NCI-H1417 (cell line): ENCODE results near the gene GFPT2.
"Not testable (repeated sequence)": the region's sequence is repeated elsewhere in the genome, so short reads cannot be mapped to it uniquely, and the experiment has no call there.

Experiments
- DNase-seq, 3 experiments: peaks; one replicate each; lab custom pipeline; 2025; lab: John Stamatoyannopoulos, UW

The GFPT2 gene

GRCh38 chr5:180304431-180305375 lies 48.4 kb downstream of the GFPT2 start:
- DNase-seq, result peak in 1 of 3 experiments; percentile 52

DNA sequence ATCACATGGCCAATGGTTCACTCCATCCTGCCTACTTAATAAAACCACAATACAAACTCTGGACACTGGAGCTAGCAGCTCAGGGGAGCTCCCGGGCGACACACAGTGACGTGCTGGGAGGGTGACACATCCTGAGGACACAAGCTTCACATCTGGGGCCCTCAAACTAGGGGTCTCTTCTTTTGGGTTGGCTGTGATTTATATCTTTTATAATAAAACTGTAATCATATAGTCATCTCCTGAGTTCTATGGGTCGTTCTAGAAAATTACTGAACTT lies 49.2 kb downstream of the GFPT2 start:
- no peak for DNase-seq

- no peak for DNase-seq
Measured at GRCh38 chr5:180303226-180304015, 49.7 kb downstream of the GFPT2 start.

DNA sequence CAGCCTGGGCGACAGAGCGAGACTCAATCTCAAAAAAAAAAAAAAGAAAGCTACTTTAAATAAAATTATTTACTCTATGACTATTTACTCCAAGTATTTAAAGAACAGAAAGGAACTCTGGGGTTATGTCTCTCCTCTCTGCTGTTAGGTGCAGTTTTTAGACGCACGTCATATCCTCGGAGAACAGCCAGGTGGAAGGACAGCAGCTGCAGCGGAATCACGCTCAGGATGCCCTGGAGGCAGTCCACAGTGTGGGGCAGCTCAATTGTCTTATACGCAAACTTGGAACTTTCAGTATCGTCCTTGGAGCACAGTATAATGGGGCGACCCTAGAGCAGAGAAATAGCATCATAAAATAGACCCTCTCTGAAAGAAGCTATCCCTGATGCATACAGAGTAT lies 50.9 kb downstream of the GFPT2 start:
- no peak for DNase-seq

DNA sequence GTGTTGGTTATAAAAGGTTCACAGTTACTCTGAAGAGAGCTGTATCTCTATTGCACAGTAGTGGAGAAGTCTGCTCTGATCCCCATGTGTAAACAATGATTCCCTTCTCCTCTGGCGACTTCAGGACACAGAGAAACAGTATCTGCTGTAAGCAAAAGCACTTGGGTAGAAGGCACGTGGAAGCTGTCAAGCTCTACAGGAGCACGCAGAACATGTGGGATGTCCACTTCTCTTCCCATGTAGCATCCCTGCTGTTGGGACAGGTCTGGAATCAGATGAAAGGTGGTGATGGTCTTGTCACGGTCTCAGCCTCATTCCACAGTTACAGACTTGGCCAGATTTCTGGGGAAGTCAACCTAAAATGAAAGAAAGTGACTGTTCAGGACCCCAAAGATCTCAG lies 51.9 kb downstream of the GFPT2 start:
- no peak for DNase-seq

GRCh38 chr5:180299526-180299925 lies 53.6 kb downstream of the GFPT2 start:
- DNase-seq, result no peak

- not testable (repeated sequence) for DNase-seq
Measured at GRCh38 chr5:180299014-180299413, 54.1 kb downstream of the GFPT2 start.

DNA sequence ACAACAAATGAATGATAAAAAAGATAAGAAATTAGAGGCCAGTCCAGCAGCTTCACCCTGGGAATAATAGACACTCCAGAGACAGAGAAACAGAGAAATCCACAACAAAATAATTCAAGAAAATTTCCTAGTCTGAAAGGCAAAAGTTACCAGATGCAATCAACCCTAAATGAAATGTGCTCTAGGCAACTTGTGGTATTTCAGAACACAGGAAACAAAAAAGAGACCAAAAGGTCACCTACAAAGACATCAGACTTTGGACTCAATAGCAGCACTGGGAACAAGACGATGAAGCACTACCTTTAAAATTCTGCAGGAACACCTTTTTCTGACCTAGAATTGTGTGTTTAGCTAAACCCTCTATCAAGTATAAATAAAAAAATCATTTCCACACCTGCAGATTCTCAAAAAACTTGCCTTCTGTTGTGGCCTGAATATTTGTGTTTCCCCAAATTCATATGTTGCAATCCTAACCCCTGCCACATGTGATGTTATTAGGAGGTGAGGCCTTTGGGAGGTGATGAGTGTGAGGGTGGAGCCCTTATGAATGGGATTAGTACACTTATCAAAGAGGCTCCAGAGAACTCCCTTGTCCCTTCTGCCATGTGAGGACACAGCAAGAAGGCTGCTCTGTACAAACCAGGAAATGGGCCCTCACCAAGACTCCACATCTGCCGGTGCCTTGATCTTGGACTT lies 55.4 kb downstream of the GFPT2 start:
- no peak for DNase-seq

- DNase-seq, result no peak
Measured at GRCh38 chr5:180296771-180297170, 56.4 kb downstream of the GFPT2 start.

DNA sequence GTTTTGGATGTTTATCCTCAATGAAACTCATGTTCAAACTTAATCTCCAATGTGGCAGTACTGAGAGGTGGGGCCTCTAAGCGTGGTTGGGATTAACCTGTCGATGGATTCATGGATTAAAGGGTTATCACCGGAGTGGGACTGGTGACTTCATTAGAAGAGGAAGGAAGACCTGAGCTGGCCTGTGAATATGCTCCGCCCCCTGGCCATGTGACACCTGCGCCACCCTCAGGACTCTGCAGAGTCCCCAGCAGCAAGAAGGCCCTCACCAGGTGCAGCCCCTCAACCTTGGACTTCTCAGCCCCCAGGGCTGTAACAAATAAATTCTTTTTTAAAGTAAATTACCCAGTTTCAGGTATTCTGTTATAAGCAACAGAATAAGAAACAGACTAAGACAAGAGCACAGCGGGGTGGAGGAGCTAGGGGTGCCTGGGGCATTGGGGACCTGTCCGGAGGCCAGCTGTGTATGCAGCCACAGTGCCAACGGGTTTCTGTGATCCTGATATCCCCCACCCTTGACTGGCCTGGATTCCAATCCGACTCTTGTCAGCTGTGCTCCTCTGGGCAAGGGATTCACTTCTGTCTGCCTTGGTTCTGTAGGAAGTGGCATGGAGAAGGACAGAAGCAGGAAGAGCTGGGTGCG lies 58.1 kb downstream of the GFPT2 start:
- no peak for DNase-seq

- no peak for DNase-seq
Measured at GRCh38 chr5:180294411-180294810, 58.7 kb downstream of the GFPT2 start.

GRCh38 chr5:180291943-180292831 lies 60.9 kb downstream of the GFPT2 start, which contains the start of gene MAPK9:
Gene MAPK9 (minus strand): TSS chr5:180292083. CDS start chr5:180280561, 11,522 bp downstream.
- DNase-seq, result peak; percentile 76 to 85 (median 78)

- peak in 1 of 3 experiments; percentile 12 for DNase-seq
Measured at GRCh38 chr5:180291234-180291940, 61.7 kb downstream of the GFPT2 start.

DNA sequence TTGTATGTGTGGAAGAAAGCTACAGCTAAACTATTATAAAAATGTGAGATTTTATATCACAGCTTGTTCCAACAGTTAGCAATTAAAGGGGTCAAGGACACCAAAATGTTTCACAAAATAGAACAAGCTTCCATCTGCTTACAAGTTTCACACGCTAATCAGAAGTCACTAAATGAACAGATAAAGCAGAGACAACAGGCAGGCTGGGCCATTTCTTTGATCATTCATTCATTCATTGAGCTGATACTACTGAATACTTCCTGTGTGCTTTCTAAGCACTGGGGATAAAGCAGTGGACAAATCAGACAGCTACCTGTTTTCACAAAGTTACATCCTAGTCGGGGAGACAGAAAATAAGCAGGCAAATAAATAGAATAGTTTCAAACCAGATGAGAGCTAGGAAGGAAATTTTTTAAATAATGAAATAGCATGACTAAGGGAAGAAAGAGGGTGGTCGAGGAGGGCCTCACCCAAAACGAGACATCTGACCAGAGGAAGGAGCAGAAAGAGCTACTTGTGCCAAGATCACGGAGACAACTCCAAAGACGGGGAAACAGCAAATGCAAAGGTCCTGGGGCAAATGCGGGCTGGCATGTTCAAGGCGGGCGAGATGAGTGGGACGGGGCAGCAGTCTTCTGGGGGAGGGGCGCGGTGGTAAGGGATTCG lies 62.4 kb downstream of the GFPT2 start:
- no peak for DNase-seq

DNA sequence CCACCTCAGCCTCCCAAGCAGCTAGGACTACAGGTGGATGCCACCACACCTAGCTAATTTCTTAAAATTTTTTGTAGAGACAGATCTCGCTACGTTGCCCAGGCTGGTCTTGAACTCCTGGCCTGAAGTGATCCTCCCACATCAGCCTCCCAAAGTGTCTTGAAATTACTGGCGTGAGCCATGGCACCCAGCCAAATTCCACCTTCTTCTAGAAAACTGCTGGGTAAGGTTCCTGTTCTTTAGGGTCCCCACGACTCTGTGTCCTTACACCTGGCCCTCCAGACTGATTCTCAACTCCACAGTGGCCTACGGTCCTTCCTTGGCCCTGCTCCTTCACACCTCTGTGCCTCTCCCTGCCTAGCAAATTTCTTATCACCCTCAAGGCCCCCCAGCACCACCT lies 63.2 kb downstream of the GFPT2 start:
- DNase-seq, result no peak

- peak; percentile 14 to 52 (median 41) for DNase-seq
Measured at GRCh38 chr5:180289433-180289832, 63.7 kb downstream of the GFPT2 start.

DNA sequence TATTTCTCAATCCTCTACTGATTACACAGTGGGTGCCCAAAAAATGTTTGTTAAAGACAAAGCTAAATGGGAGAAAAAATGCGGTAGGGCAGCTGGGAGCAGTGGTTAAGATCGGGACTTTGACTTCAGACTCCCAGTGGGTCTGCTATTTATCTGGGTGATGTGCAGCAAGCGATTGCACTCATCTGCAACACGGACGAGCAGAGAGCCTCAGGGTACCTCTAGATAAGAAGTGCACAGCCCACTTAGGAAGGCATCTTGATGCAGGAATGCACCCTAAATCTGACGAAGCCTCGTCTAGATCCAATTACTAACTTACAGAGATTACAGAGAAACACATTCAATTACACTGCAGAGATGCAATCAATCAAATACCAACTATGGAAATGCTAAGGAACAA lies 65.3 kb downstream of the GFPT2 start:
- DNase-seq, result no peak

GRCh38 chr5:180287404-180287803 lies 65.7 kb downstream of the GFPT2 start:
- DNase-seq, result no peak

GRCh38 chr5:180284149-180284548 lies 69.0 kb downstream of the GFPT2 start:
- no peak for DNase-seq
